ENCODE measurements around the gene PFKM. TPM values are rescaled to one million over a fixed set of nuclear protein-coding genes. Genes with fewer than 3 reads are reported as not detected.
A peak's percentile ranks its signal among the peaks of the same experiment; 100 is the strongest.

The PFKM gene
- total and polyA plus RNA-seq, 9 of the 15 experiments (the other 6 are each of a cell fraction or from before 2014, with no cell fraction given), result 16.5 to 39.9 (median 31.7) TPM

- POLR2A ChIA-PET, result interaction anchor here (1.5 kb wide), 1 partner anchor 12 kb away, joined by 3 read pairs; no protein-coding TSS in a partner anchor
- Histone ChIP-seq H4K20me1 (replicated peaks; ENCODE audit: control insufficient read depth, insufficient read depth, low read length) (no peaks in the 10 kb centered on the region), H3K9me1 (ENCODE audit: control insufficient read depth, insufficient read depth, low read length) (no peaks in the 10 kb centered on the region), H3K79me2 (ENCODE audit: control insufficient read depth, insufficient read depth, low read length) (no peaks in the 10 kb centered on the region), H3K27me3 (ENCODE audit: control insufficient read depth in 2 of 2, insufficient read depth in 2 of 2, low read length in 2 of 2) (peaks cover 6 to 8% of the 10 kb centered on the region in 2 experiments; a peak in 2 of 5 replicates), H3K27ac (ENCODE audit: extremely low read depth, low read depth, low read length) (no peak overlapping the region), H3K9me3 (replicated peaks; ENCODE audit: control insufficient read depth, insufficient read depth, low read depth, low read length) (no peaks in the 10 kb centered on the region), H3K4me3 (no peak overlapping the region), H3K36me3 (ENCODE audit: control insufficient read depth, insufficient read depth, low read length) (no peaks in the 10 kb centered on the region), H3K4me1 (replicated peaks in 1 of 2; ENCODE audit: control insufficient read depth in 2 of 2, insufficient read depth in 2 of 2, low read length in 2 of 2) (peaks cover under 1 to 4% of the 10 kb centered on the region in 2 experiments; a peak in 3 of 5 replicates), H2AFZ (ENCODE audit: low read depth, low read length) (no peak overlapping the region), H3K9ac (ENCODE audit: insufficient read depth in 1 of 2, low read depth in 2 of 2, low read length in 2 of 2) (no peak overlapping the region), H3K4me2 (ENCODE audit: insufficient read depth, low read length) (no peak overlapping the region)
- BruUV-seq (replicated peaks), result no TSS peak
- WGBS (ENCODE audit: insufficient coverage, low coverage, missing lambda C conversion rate), result 0% methylated on average over 1 of the region's 1 CpG
- in situ Hi-C loops (cut with MboI), result no loop called here
- DNase-seq (ENCODE audit: extremely low read depth in 1 of 4, low spot score in 3 of 4) (no peak), FAIRE-seq (no peak), ATAC-seq (no peak)
- CTCF ChIA-PET (ENCODE audit: low intra/inter-chr PET ratio), result no interaction called here
- intact Hi-C loops (cut with micrococcal nuclease), result no loop called here
- no peak for TF ChIP-seq POLR2AphosphoS5 (IDR thresholded peaks at IDR 0.05; ENCODE audit: control insufficient read depth, insufficient read depth, low read depth, low read length)
- no peak for TF ChIP-seq NFXL1 (CRISPR knock-in tag; IDR thresholded peaks at IDR 0.05)
These were observed 73.7 kb downstream of the PFKM start for GRCh38 chr12:48192861-48193260.

GRCh38 chr12:48193623-48194022 is 74.5 kb downstream of the PFKM start:
- WGBS (ENCODE audit: insufficient coverage, low coverage, missing lambda C conversion rate), result 0% methylated on average over 2 of the region's 2 CpGs
- Histone ChIP-seq H3K4me1 (replicated peaks in 1 of 2; ENCODE audit: control insufficient read depth in 2 of 2, insufficient read depth in 2 of 2, low read length in 2 of 2) (peaks cover 4 to 7% of the 10 kb centered on the region in 2 experiments; a peak in 3 of 5 replicates), H3K9me1 (ENCODE audit: control insufficient read depth, insufficient read depth, low read length) (no peaks in the 10 kb centered on the region), H3K4me2 (ENCODE audit: insufficient read depth, low read length) (no peak overlapping the region), H2AFZ (ENCODE audit: low read depth, low read length) (no peak overlapping the region), H3K9me3 (replicated peaks; ENCODE audit: control insufficient read depth, insufficient read depth, low read depth, low read length) (no peaks in the 10 kb centered on the region), H3K79me2 (ENCODE audit: control insufficient read depth, insufficient read depth, low read length) (peaks cover 4% of the 10 kb centered on the region), H4K20me1 (replicated peaks; ENCODE audit: control insufficient read depth, insufficient read depth, low read length) (no peaks in the 10 kb centered on the region), H3K27ac (ENCODE audit: extremely low read depth, low read depth, low read length) (no peak overlapping the region), H3K36me3 (ENCODE audit: control insufficient read depth, insufficient read depth, low read length) (no peaks in the 10 kb centered on the region), H3K4me3 (no peak overlapping the region), H3K27me3 (ENCODE audit: control insufficient read depth in 2 of 2, insufficient read depth in 2 of 2, low read length in 2 of 2) (no peaks in the 10 kb centered on the region; a peak in 2 of 5 replicates), H3K9ac (ENCODE audit: insufficient read depth in 1 of 2, low read depth in 2 of 2, low read length in 2 of 2) (no peak overlapping the region)
- TF ChIP-seq ZNF57 (CRISPR knock-in tag; IDR thresholded peaks at IDR 0.05) (no peak), LEF1 (IDR thresholded peaks at IDR 0.05) (peak; percentile 20; the same call in 1 of the 2 replicates), NCOA6 (IDR thresholded peaks at IDR 0.05) (no peak), KLF10 (CRISPR knock-in tag; IDR thresholded peaks at IDR 0.05) (no peak), ZNF583 (CRISPR knock-in tag; IDR thresholded peaks at IDR 0.05) (no peak)
- intact Hi-C loops (cut with micrococcal nuclease) (no loop called here), in situ Hi-C loops (cut with MboI) (no loop called here)
- no TSS peak for BruUV-seq (replicated peaks)
- ChIA-PET POLR2A (interaction anchor here (0.6 to 1.5 kb wide), 2 partner anchors 10 to 12 kb away, joined by 3 read pairs; no protein-coding TSS in a partner anchor), CTCF (ENCODE audit: low intra/inter-chr PET ratio) (no interaction called here)
- no peak for ATAC-seq
- no peak for FAIRE-seq
- DNase-seq (ENCODE audit: extremely low read depth in 1 of 4, low spot score in 3 of 4), result no peak
